HFF-Myc (cell line): ENCODE measurements around the gene USP6NL.

Source experiments
- DNase-seq: peaks from one replicate; pipeline ENCODE4 v3.0.0-alpha.2; 2011; ENCODE audit warnings: low read depth; ENCODE audit errors: extremely low read depth
- H3K4me3 ChIP-seq: replicated peaks from 2 replicates; pipeline ENCODE4 v1.5.1; 2011; ENCODE audit warnings: low read depth, mild to moderate bottlenecking, control low read depth, low read length
- TF ChIP-seq, protein P1 (sequence below): IDR thresholded peaks from 2 replicates; pipeline ENCODE4 v1.5.1; 2012; ENCODE audit warnings: mild to moderate bottlenecking, low read depth, low read length, control low read depth; ENCODE audit errors: missing control alignments

Gene USP6NL

DNA sequence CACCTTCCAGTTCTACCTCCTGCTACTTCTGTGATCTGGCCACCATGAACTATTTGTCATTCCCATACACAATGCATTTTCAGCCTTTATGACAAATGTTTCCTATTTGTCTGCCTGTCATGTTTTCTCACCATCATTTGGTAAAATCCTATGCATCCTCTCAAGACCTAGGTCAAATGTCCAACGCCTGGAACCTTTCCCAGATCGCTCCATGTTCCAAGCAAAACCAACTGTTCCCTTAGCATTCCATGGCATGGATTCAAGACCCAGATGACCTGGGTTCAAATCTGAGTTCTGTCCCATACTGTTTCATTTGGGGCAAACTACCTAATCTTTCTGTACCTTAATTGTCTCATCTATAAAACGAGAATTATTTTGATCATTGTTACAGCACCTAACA, 98.9 kb downstream of the USP6NL start:
- no peak for DNase-seq
- TF ChIP-seq, protein P1, sequence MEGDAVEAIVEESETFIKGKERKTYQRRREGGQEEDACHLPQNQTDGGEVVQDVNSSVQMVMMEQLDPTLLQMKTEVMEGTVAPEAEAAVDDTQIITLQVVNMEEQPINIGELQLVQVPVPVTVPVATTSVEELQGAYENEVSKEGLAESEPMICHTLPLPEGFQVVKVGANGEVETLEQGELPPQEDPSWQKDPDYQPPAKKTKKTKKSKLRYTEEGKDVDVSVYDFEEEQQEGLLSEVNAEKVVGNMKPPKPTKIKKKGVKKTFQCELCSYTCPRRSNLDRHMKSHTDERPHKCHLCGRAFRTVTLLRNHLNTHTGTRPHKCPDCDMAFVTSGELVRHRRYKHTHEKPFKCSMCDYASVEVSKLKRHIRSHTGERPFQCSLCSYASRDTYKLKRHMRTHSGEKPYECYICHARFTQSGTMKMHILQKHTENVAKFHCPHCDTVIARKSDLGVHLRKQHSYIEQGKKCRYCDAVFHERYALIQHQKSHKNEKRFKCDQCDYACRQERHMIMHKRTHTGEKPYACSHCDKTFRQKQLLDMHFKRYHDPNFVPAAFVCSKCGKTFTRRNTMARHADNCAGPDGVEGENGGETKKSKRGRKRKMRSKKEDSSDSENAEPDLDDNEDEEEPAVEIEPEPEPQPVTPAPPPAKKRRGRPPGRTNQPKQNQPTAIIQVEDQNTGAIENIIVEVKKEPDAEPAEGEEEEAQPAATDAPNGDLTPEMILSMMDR: no peak

DNA sequence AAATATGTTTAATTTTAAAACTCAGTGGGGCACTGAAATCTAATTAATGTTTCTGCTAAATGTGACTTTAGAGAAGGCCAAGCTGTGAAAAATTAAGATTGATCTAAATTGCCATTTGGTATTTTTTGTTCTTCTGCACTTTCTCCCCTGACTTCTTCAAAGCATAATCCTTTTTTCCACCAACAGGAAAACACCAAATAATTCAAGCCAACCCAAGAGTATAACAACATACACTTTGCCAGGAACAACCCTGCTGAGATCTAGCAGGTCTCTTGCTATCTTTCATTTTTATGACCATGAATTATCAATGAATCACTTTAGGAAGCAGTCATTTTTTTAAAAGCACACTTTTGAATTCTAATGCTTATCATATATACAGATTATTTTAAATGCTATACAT, 100.1 kb downstream of the USP6NL start:
- no peak for DNase-seq
- TF ChIP-seq, protein P1: no peak
- H3K4me3 ChIP-seq: no peak overlapping the region

More for the DNA sequence above, 98.9 kb downstream of the USP6NL start:
- H3K4me3 ChIP-seq: no peak overlapping the region

DNA sequence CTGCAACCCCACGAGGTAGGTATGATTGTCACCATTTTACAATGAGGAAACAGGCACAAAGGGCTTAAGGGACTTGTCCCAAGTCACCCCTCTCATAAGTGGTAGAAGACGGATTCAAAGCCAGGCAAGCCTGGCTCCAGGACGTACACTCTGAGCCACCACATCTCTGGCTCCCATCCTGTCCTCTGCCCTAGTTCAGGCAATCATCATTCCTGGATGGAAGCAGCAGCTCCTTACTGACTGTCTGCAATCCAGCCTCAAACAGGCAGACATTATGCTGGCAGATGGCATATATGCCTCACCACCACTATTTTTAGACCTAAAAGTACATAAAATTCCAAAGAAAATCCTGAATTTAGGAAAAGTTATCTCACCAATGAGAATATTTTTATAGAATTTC, 100.7 kb downstream of the USP6NL start:
- H3K4me3 ChIP-seq: no peak overlapping the region
- DNase-seq: no peak
- TF ChIP-seq, protein P1: no peak

DNA sequence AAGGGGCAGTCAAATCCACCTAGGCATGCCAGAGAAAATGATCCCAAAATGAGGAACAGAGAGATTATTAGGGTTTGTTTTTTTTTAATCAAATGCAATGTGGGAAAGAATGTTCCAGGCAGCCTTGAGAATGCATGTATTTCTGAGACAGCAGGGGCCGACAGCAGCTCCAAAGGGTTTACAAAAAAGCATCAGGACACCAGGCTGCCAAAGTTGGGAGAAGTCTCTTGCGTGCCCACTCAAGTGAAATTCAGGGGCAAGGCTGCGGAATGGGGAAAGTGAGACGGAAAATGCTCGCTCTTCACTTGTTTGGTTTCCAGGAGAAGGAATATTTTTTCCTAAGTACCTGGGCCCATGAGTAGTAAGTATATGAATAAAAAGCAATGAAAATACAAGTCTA, 101.2 kb downstream of the USP6NL start:
- TF ChIP-seq, protein P1: no peak
- no peak for DNase-seq
- no peak overlapping the region for H3K4me3 ChIP-seq

DNA sequence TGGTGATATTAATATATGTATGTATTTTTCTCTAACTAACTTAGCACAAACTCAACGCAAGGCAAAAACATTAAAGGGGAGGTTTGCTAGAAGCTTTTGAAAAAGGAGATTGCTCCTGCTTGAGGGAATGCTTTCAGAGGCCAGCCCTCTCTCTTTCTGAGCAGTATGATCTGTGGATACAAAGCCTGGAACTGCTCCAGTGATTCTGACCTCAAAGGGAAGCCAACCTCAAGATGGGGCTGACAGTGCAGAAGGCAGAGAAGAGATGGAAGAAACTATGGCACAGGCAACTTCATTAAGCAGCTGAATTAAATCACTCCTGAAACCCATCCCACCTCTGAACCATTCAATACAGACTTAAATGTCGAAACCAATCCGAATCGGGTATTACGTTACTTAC, 102.4 kb downstream of the USP6NL start:
- TF ChIP-seq, protein P1: no peak
- DNase-seq: no peak
- no peak overlapping the region for H3K4me3 ChIP-seq

DNA sequence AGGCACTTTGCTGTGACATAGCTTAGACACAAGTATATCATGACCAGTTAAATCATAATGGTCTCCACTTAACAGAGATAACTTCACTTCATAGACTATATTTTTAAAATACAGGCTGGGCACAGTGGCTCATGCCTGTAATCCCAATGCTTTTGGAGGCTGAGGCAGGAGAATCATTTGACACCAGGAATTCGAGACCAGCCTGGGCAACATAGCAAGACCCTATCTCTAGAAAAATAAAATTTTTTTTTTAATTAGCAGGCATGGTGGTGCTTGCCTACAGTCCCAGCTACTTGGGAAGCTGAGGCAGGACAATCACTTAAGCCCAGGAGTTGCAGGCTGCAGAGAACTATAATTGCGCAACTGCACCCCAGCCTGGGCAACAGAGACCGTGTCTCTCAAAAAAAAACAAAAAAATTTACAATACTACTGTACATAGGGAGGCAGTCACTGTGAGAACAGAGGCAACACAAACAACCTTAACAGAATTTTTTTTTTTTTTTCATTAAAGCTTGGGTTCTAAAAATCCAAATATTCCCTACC, 105.1 kb downstream of the USP6NL start:
- no peak overlapping the region for H3K4me3 ChIP-seq
- TF ChIP-seq, protein P1: no peak

DNA sequence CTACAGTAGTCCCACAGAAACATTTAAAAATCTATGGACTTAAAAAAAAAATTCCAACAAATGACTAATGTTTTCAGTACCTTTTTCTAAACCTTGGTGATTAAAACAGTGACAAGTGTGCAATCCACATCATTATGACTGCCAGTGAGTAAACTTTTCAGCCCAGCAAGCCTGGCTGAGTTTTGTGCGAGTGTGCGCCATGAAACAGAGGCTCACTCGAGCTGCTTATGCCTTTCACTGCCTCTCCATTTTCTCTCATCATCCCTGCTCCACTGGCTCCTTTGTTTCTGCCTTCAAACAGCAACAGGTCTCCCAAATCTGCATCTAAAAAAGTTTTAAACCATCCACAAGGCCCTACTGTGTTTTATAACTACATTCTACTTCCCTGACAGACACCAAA, 105.8 kb downstream of the USP6NL start:
- no peak overlapping the region for H3K4me3 ChIP-seq
- DNase-seq: no peak

More for the DNA sequence above, 105.1 kb downstream of the USP6NL start:
- DNase-seq: no peak

More for the DNA sequence above, 105.8 kb downstream of the USP6NL start:
- TF ChIP-seq, protein P1: no peak
